GM12892 (cell line): Measurements from ENCODE around the gene CRTC2.

Source experiments
- POLR2A ChIP-seq: IDR thresholded peaks from 2 replicates; pipeline ENCODE4 v1.6.1; 2011; ENCODE audit warnings: low read depth, low read length, control low read depth
- POLR2AphosphoS5 ChIP-seq: IDR thresholded peaks from 2 replicates; pipeline ENCODE4 v1.6.1; 2011; ENCODE audit warnings: low read depth, low read length, control low read depth
- TAF1 ChIP-seq: IDR thresholded peaks from 2 replicates; pipeline ENCODE4 v1.6.1; 2011; ENCODE audit warnings: low read depth, mild to moderate bottlenecking, control low read depth, low read length, borderline replicate concordance

GRCh38 chr1:153933955-153934354 lies 24.5 kb downstream of the CRTC2 start:
- no peak for TF ChIP-seq POLR2A
- TF ChIP-seq POLR2AphosphoS5, result no peak
- TF ChIP-seq TAF1, result no peak
